ENCODE results near the gene OSBPL7.

DNA sequence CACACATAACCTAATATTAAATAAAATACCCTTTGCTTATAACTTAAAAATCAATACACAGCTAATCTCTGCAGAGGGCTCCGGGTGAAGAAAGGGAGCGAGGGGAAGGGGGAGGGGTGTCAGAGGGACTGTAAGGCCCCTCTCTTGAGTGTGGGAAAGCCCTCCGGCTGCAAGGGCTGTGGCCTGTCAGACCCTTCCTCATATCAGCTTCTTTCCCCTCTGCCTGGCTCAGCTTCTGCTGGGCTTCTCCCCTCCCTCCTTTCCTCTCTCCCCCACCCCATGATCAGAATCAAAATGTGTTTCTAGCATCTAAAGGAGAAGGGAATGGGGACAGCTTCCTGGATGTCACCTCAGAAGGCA, 24.1 kb upstream of the OSBPL7 start:
- TF ChIP-seq, protein P1, sequence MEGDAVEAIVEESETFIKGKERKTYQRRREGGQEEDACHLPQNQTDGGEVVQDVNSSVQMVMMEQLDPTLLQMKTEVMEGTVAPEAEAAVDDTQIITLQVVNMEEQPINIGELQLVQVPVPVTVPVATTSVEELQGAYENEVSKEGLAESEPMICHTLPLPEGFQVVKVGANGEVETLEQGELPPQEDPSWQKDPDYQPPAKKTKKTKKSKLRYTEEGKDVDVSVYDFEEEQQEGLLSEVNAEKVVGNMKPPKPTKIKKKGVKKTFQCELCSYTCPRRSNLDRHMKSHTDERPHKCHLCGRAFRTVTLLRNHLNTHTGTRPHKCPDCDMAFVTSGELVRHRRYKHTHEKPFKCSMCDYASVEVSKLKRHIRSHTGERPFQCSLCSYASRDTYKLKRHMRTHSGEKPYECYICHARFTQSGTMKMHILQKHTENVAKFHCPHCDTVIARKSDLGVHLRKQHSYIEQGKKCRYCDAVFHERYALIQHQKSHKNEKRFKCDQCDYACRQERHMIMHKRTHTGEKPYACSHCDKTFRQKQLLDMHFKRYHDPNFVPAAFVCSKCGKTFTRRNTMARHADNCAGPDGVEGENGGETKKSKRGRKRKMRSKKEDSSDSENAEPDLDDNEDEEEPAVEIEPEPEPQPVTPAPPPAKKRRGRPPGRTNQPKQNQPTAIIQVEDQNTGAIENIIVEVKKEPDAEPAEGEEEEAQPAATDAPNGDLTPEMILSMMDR (IDR thresholded peaks at IDR 0.05; ENCODE audit: low read length) = no peak
- TF ChIP-seq EZH2 (IDR thresholded peaks at IDR 0.05; ENCODE audit: borderline replicate concordance, low read length) = no peak

Data from OCI-LY1 (cell line).